ENCODE data around the gene CST7.

GRCh38 chr20:24987244-24987643, 38.2 kb downstream of the CST7 start:
- TF ChIP-seq CTCF (IDR thresholded peaks at IDR 0.05) (no peak), POLR2A (IDR thresholded peaks at IDR 0.05) (no peak), POLR2AphosphoS5 (IDR thresholded peaks at IDR 0.05) (no peak)

Data from breast epithelium (tissue), 3 donors.